Astrocyte (in vitro differentiated cells and primary cell): ENCODE data around the gene HOMER3. TPM values are rescaled to one million over a fixed set of nuclear protein-coding genes. Genes with fewer than 3 reads are reported as not detected.
"Not testable (repeated sequence)": the region's sequence is repeated elsewhere in the genome, so short reads cannot be mapped to it uniquely, and the experiment has no call there.

ENCODE experiments used
- DNase-seq: peaks from one replicate; pipeline ENCODE4 v3.0.0-alpha.2; 2010; ENCODE audit warnings: low read depth
- FAIRE-seq: peaks from 2 replicates; lab custom pipeline; 2011; peaks lifted over from hg19 to GRCh38; lab: Jason Lieb, UNC
- H2AFZ ChIP-seq: 2 replicates; pipeline ENCODE4 v1.6.0; 2012; ENCODE audit warnings: low read depth, low read length, inconsistent platforms
- H3K27ac ChIP-seq: 2 replicates; pipeline ENCODE4 v1.5.1; 2011; ENCODE audit warnings: low read depth, low read length, inconsistent platforms
- H3K27me3 ChIP-seq: 2 replicates; pipeline ENCODE4 v1.6.0; 2011; ENCODE audit warnings: low read length, inconsistent platforms; ENCODE audit not compliant: insufficient read depth
- H3K36me3 ChIP-seq: 2 replicates; pipeline ENCODE4 v1.5.1; 2011; ENCODE audit warnings: low read length, inconsistent platforms; ENCODE audit not compliant: insufficient read depth
- H3K4me1 ChIP-seq: 2 replicates; pipeline ENCODE4 v1.5.1; 2011; ENCODE audit warnings: low read length, inconsistent platforms; ENCODE audit not compliant: insufficient read depth
- H3K4me2 ChIP-seq: 2 replicates; pipeline ENCODE4 v1.6.0; 2012; ENCODE audit warnings: low read length, inconsistent platforms
- H3K4me3 ChIP-seq: 2 replicates; pipeline ENCODE4 v1.5.1; 2011; ENCODE audit warnings: low read depth, mild to moderate bottlenecking, low read length, inconsistent platforms; ENCODE audit not compliant: insufficient read depth
- H3K79me2 ChIP-seq: 2 replicates; pipeline ENCODE4 v1.6.0; 2012; ENCODE audit warnings: mild to moderate bottlenecking, low read length, inconsistent platforms; ENCODE audit not compliant: insufficient read depth
- H3K9ac ChIP-seq: 2 replicates; pipeline ENCODE4 v1.6.0; 2012; ENCODE audit warnings: mild to moderate bottlenecking, low read length, inconsistent platforms
- H3K9me3 ChIP-seq: 2 replicates; pipeline ENCODE4 v1.5.1; 2012; ENCODE audit warnings: low read depth, mild to moderate bottlenecking, low read length, inconsistent platforms; ENCODE audit not compliant: insufficient read depth
- H4K20me1 ChIP-seq: 2 replicates; pipeline ENCODE4 v1.6.0; 2012; ENCODE audit warnings: low read length, inconsistent platforms; ENCODE audit not compliant: insufficient read depth
- H3K27ac Mint-ChIP-seq: one replicate; pipeline ENCODE4 v1.8.0; 2021; ENCODE audit warnings: mild to moderate bottlenecking, mixed read lengths; ENCODE audit not compliant: unreplicated experiment
- H3K27me3 Mint-ChIP-seq: one replicate; pipeline ENCODE4 v1.8.0; 2021; ENCODE audit warnings: low read depth, mixed read lengths; ENCODE audit not compliant: unreplicated experiment
- H3K36me3 Mint-ChIP-seq: one replicate; pipeline ENCODE4 v1.8.0; 2021; ENCODE audit warnings: low read depth, mixed read lengths; ENCODE audit not compliant: unreplicated experiment
- H3K4me1 Mint-ChIP-seq: one replicate; pipeline ENCODE4 v1.8.0; 2021; ENCODE audit warnings: low read depth, mixed read lengths; ENCODE audit not compliant: unreplicated experiment
- H3K4me3 Mint-ChIP-seq: one replicate; pipeline ENCODE4 v1.8.0; 2021; ENCODE audit warnings: mild to moderate bottlenecking, moderate library complexity, mixed read lengths; ENCODE audit not compliant: unreplicated experiment
- H3K9me3 Mint-ChIP-seq: one replicate; pipeline ENCODE4 v1.8.0; 2021; ENCODE audit warnings: mild to moderate bottlenecking, mixed read lengths; ENCODE audit not compliant: unreplicated experiment
- EZH2 ChIP-seq: IDR thresholded peaks from 2 replicates; pipeline ENCODE4 v1.6.1; 2012; ENCODE audit warnings: mild to moderate bottlenecking, low read length, inconsistent platforms; ENCODE audit not compliant: insufficient read depth
- total RNA-seq: library from RNA; stranded (reverse); gene quantifications from 2 replicates; pipeline ENCODE4 v1.2.1, GENCODE V29; 2021
- TF ChIP-seq, protein P1 (sequence below): IDR thresholded peaks from 2 replicates; pipeline ENCODE4 v1.5.1; 2011; ENCODE audit warnings: low read depth, mild to moderate bottlenecking, inconsistent platforms, low read length, moderate library complexity; ENCODE audit not compliant: insufficient read depth

Gene HOMER3
- total RNA-seq, 1 donor from 2014 or later: 41.9 TPM

DNA sequence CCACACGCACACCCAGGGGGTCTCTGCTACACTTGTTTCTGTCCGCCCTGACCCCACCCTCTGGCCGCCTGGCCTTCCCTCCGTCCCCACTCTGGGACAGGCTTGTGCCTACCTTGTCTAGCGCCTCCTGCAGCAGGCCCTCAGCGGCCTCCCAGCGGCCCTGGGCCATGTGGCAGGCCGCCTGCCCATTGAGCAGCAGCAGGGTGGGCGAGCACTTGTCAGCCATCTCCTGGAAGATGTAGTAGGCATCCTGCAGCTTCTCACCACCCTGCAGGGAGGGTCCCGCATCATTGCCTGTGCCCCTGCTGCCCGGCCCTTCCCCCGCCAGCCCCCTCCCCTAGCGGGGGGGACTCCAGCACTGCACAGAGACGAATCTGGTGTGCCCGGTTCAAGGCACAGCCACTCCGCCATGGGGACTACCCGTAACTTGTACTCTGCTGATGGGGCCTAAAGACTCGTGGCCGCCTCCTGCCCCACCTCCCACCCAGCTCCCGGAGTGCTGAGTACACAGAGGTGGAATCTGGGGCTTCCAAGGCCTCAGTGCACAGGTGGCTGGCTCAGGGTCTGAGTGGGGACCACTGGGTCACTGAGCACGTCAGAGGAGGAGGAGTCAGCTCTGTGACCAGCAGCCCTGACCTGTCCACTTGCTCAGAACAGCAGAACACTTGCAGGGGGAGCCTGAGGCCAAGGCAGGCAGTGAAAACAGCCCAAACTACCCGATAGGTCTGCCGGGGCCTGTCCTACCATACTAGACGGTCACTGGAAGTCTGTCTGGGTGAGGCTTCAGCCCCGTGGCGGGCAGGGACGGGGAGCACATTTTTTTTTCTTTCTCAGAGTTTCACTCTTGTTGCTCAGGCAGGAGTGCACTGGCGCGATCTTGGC lies 37.6 kb downstream of the HOMER3 start:
- Histone ChIP-seq H3K9ac (no peak overlapping the region), H3K4me3 (no peak overlapping the region), H3K79me2 (peaks cover 4% of the 10 kb centered on the region), H3K27ac (no peak overlapping the region), H2AFZ (no peak overlapping the region), H3K9me3 (no peaks in the 10 kb centered on the region), H4K20me1 (peaks cover 71% of the 10 kb centered on the region), H3K27me3 (no peaks in the 10 kb centered on the region), H3K36me3 (peaks cover 5% of the 10 kb centered on the region), H3K4me2 (no peak overlapping the region), H3K4me1 (no peaks in the 10 kb centered on the region)
- FAIRE-seq: no peak
- Mint-ChIP-seq H3K36me3 (peaks cover 7% of the 10 kb centered on the region), H3K4me3 (no peak overlapping the region), H3K27ac (no peak overlapping the region), H3K4me1 (no peaks in the 10 kb centered on the region), H3K9me3 (no peaks in the 10 kb centered on the region), H3K27me3 (no peaks in the 10 kb centered on the region)
- DNase-seq: no peak
- TF ChIP-seq, protein P1, sequence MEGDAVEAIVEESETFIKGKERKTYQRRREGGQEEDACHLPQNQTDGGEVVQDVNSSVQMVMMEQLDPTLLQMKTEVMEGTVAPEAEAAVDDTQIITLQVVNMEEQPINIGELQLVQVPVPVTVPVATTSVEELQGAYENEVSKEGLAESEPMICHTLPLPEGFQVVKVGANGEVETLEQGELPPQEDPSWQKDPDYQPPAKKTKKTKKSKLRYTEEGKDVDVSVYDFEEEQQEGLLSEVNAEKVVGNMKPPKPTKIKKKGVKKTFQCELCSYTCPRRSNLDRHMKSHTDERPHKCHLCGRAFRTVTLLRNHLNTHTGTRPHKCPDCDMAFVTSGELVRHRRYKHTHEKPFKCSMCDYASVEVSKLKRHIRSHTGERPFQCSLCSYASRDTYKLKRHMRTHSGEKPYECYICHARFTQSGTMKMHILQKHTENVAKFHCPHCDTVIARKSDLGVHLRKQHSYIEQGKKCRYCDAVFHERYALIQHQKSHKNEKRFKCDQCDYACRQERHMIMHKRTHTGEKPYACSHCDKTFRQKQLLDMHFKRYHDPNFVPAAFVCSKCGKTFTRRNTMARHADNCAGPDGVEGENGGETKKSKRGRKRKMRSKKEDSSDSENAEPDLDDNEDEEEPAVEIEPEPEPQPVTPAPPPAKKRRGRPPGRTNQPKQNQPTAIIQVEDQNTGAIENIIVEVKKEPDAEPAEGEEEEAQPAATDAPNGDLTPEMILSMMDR: no peak
- TF ChIP-seq EZH2: no peak

DNA sequence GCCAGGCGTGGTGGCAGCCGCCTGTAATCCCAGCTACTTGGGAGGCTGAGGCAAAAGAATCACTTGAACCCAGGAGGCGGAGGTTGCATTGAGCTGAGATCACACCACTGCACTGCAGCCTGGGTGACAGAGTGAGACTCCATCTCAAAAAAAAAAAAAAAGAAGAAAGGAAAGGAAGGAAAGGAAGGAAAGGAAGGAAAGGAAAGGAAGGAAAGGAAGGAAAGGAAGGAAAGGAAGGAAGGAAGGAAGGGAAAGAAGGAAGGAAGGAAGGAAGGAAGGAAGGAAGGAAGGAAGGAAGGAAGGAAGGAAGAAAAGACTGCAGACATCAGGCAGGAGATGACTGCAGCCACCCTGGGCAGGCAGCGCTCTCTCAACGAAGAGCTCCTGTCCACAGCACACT lies 38.5 kb downstream of the HOMER3 start:
- H3K4me1 ChIP-seq, H3K79me2 ChIP-seq, H3K4me3 ChIP-seq, H3K9me3 Mint-ChIP-seq, H3K9me3 ChIP-seq, H3K4me1 Mint-ChIP-seq, H3K36me3 ChIP-seq, DNase-seq, H3K27me3 ChIP-seq, H3K27ac Mint-ChIP-seq, H3K27me3 Mint-ChIP-seq, H3K4me3 Mint-ChIP-seq, FAIRE-seq, H3K9ac ChIP-seq, H3K4me2 ChIP-seq, H3K27ac ChIP-seq, H2AFZ ChIP-seq, H3K36me3 Mint-ChIP-seq: not testable (repeated sequence)
- H4K20me1 ChIP-seq: peaks cover 67% of the 10 kb centered on the region

DNA sequence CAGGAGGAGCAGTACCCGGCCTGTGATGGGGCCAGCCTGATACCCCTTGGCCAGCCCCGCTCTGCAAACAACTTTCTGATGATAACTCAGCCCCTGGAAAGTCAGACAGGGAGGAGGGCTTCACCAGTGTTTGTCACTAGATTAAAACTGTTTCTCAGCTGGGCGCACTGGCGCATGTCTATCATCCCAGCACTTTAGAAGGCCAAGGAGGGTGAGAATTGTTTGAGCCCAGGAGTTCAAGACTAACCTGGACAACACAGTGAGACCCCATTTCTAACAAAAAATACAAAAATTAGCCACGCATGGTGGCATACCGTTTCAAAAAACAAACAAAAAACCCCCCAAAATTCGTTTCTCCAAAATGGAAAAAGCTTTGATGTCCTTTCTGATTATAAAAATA lies 39.5 kb downstream of the HOMER3 start:
- H3K79me2 ChIP-seq: no peaks in the 10 kb centered on the region
- no peak overlapping the region for H2AFZ ChIP-seq

More for the DNA sequence above, 39.5 kb downstream of the HOMER3 start:
- TF ChIP-seq, protein P1: no peak
- TF ChIP-seq EZH2: no peak
- H3K27me3 ChIP-seq: no peaks in the 10 kb centered on the region
- no peaks in the 10 kb centered on the region for H3K4me1 ChIP-seq
- Mint-ChIP-seq H3K36me3 (peaks cover 10% of the 10 kb centered on the region), H3K9me3 (no peaks in the 10 kb centered on the region), H3K4me3 (no peak overlapping the region), H3K27me3 (no peaks in the 10 kb centered on the region), H3K4me1 (peaks cover under 1% of the 10 kb centered on the region), H3K27ac (no peak overlapping the region)
- FAIRE-seq: no peak
- no peak overlapping the region for H3K4me2 ChIP-seq
- DNase-seq: no peak
- H3K9me3 ChIP-seq: no peaks in the 10 kb centered on the region
- peaks cover 67% of the 10 kb centered on the region for H4K20me1 ChIP-seq
- no peak overlapping the region for H3K4me3 ChIP-seq
- no peak overlapping the region for H3K9ac ChIP-seq
- no peak overlapping the region for H3K27ac ChIP-seq
- no peaks in the 10 kb centered on the region for H3K36me3 ChIP-seq
